IMR-90 (cell line): ENCODE measurements around the gene PYGM.

Experiments used
- CEBPB ChIP-seq: IDR thresholded peaks from 2 replicates; pipeline ENCODE4 v1.6.1; 2012; ENCODE audit warnings: low read depth, low read length, improper control_type of control experiment
- TF ChIP-seq, protein P1 (sequence below): conservative IDR thresholded peaks from 2 replicates; pipeline ENCODE4 v1.5.1; 2012; ENCODE audit warnings: mild to moderate bottlenecking, low read depth, low read length, improper control_type of control experiment

DNA sequence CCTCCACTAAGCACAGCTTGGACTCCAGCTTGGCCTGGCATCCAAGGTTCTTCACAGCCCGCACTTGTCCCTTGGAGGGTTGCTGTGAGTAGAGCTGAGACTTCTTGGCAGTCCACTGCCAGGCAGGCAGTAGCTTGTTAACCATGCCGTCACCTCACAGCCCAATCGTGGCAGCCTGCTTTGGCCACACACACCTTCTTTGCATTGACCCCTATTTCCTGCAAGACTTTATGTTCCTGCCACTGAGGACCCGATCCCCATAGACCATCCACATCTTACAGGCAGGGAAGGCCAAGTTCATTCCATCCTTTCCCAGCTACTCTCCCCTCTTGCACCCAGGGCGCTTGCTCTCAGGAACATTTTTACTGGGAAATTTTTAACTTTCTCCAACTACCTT, 2.5 kb upstream of the PYGM start:
- TF ChIP-seq, protein P1, sequence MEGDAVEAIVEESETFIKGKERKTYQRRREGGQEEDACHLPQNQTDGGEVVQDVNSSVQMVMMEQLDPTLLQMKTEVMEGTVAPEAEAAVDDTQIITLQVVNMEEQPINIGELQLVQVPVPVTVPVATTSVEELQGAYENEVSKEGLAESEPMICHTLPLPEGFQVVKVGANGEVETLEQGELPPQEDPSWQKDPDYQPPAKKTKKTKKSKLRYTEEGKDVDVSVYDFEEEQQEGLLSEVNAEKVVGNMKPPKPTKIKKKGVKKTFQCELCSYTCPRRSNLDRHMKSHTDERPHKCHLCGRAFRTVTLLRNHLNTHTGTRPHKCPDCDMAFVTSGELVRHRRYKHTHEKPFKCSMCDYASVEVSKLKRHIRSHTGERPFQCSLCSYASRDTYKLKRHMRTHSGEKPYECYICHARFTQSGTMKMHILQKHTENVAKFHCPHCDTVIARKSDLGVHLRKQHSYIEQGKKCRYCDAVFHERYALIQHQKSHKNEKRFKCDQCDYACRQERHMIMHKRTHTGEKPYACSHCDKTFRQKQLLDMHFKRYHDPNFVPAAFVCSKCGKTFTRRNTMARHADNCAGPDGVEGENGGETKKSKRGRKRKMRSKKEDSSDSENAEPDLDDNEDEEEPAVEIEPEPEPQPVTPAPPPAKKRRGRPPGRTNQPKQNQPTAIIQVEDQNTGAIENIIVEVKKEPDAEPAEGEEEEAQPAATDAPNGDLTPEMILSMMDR = no peak
- TF ChIP-seq CEBPB = no peak
